Lung (tissue), 12 donors: ENCODE data around the gene IFNK. TPM values are rescaled to one million over a fixed set of nuclear protein-coding genes. Genes with fewer than 3 reads are reported as not detected.

ENCODE experiments used
- ATAC-seq: fragments of 200-7000 bp; cut with Tn5 transposase; one replicate; pipeline ENCODE4 v1.9.1; 2020; ENCODE audit warnings: moderate number of reproducible peaks; ENCODE audit not compliant: insufficient read depth, low FRiP score
- DNase-seq, 3 donors: peaks; one replicate each; pipeline ENCODE4 v3.0.0-alpha.2; 2013 to 2017
- H3K27ac ChIP-seq, 2 donors: one replicate each; pipeline ENCODE4 v1.5.1; 2013; ENCODE audit warnings: mild to moderate bottlenecking in 2 of 2, moderate library complexity in 2 of 2, control low read depth in 1 of 2, inconsistent platforms in 1 of 2, low read depth in 1 of 2, low read length in 1 of 2
- H3K27me3 ChIP-seq, 3 donors: one replicate each; pipeline ENCODE4 v1.5.1; 2013; ENCODE audit warnings: low read length in 2 of 3; ENCODE audit not compliant: control insufficient read depth in 3 of 3, insufficient read depth in 3 of 3
- H3K36me3 ChIP-seq, 4 donors: one replicate each; pipeline ENCODE4 v1.5.1; 2013; ENCODE audit warnings: low read length in 4 of 4, mild to moderate bottlenecking in 1 of 4, moderate library complexity in 1 of 4; ENCODE audit not compliant: control insufficient read depth in 4 of 4, insufficient read depth in 4 of 4
- H3K4me1 ChIP-seq, 5 donors: one replicate each; pipeline ENCODE4 v1.5.1; 2013; ENCODE audit warnings: low read length in 5 of 5, mild to moderate bottlenecking in 2 of 5, moderate library complexity in 1 of 5; ENCODE audit not compliant: control insufficient read depth in 5 of 5, insufficient read depth in 5 of 5
- H3K4me3 ChIP-seq: one replicate; pipeline ENCODE4 v1.5.1; 2013; ENCODE audit warnings: mild to moderate bottlenecking, control low read depth, moderate library complexity
- H3K9ac ChIP-seq, 2 donors: one replicate each; pipeline ENCODE4 v1.5.1; 2013; ENCODE audit warnings: low read length in 2 of 2, control low read depth in 1 of 2; ENCODE audit not compliant: insufficient read depth in 1 of 2
- H3K9me3 ChIP-seq, 4 donors: one replicate each; pipeline ENCODE4 v1.5.1; 2013; ENCODE audit warnings: low read length in 3 of 4, mild to moderate bottlenecking in 1 of 4, moderate library complexity in 1 of 4; ENCODE audit not compliant: control insufficient read depth in 4 of 4, insufficient read depth in 3 of 4
- WGBS, 2 donors: extraction: QIAGEN DNeasy Blood & Tissue Kit; methylation state at CpG; one replicate each; pipeline ENCODE4 v1.1.7; 2013; 5-methylcytosine and 5-hydroxymethylcytosine counted together
- polyA plus RNA-seq, 2 donors: library from polyadenylated mRNA; stranded (reverse); fragments of 200-250 nt; gene quantifications; one replicate each; pipeline ENCODE4 v1.2.1, GENCODE V29; 2013
- total RNA-seq, 2 donors: library from RNA; depleted of rRNA in 1 of 2; stranded (reverse); fragments of >200 nt in 1 of 2; gene quantifications; one replicate each; pipeline ENCODE4 v1.2.1, GENCODE V29; 2014 to 2021
- TF ChIP-seq, protein P1 (sequence below): IDR thresholded peaks from 2 replicates; pipeline ENCODE4 v1.5.1; 2012; ENCODE audit warnings: mild to moderate bottlenecking; ENCODE audit errors: control extremely low read depth, extremely low read depth
- donor health status: control.
- donor health status: control.
- donor health status: Bipolar disorder and iron deficiency.
- donor health status: healthy.
- donor health status: DM: yes; HTN: yes; CAD: no.

The IFNK gene
- total and polyA plus RNA-seq, 4 donors = not detected

GRCh38 chr9:27476870-27477515 is 47.1 kb upstream of the IFNK start:
- DNase-seq = no peak
- Histone ChIP-seq H3K27ac (no peak overlapping the region), H3K4me3 (no peak overlapping the region), H3K4me1 (peaks cover 3 to 36% (median 23%) of the 10 kb centered on the region in 5 donors), H3K9ac (no peak overlapping the region), H3K27me3 (no peaks in the 10 kb centered on the region), H3K36me3 (peaks cover 0 to 3% (median 0%) of the 10 kb centered on the region in 4 donors), H3K9me3 (peaks cover 0 to 4% (median 2%) of the 10 kb centered on the region in 4 donors)
- no peak for ATAC-seq
- 95% methylated on average over 6 of the region's 6 CpGs for WGBS, 2 donors
- TF ChIP-seq, protein P1, sequence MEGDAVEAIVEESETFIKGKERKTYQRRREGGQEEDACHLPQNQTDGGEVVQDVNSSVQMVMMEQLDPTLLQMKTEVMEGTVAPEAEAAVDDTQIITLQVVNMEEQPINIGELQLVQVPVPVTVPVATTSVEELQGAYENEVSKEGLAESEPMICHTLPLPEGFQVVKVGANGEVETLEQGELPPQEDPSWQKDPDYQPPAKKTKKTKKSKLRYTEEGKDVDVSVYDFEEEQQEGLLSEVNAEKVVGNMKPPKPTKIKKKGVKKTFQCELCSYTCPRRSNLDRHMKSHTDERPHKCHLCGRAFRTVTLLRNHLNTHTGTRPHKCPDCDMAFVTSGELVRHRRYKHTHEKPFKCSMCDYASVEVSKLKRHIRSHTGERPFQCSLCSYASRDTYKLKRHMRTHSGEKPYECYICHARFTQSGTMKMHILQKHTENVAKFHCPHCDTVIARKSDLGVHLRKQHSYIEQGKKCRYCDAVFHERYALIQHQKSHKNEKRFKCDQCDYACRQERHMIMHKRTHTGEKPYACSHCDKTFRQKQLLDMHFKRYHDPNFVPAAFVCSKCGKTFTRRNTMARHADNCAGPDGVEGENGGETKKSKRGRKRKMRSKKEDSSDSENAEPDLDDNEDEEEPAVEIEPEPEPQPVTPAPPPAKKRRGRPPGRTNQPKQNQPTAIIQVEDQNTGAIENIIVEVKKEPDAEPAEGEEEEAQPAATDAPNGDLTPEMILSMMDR = no peak

DNA sequence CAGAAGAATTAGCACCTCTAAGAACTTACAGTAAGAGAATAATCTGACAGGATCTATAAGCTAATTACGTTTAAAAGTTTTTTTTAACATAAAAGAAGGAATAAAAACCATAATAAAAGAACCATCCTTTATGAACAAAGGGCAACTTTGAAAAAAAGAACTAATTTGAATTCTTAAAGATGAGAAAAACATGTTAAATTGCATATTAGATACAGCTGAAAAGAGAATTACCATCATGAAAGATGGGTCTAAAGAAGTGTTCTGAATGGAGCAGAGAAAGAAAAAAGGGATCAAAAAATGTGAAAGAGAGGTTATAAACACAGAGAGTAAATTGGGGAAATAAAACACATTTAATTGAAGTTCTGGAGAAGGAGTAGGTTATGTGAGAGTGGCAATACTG is 45.8 kb upstream of the IFNK start:
- TF ChIP-seq, protein P1 = no peak

DNA sequence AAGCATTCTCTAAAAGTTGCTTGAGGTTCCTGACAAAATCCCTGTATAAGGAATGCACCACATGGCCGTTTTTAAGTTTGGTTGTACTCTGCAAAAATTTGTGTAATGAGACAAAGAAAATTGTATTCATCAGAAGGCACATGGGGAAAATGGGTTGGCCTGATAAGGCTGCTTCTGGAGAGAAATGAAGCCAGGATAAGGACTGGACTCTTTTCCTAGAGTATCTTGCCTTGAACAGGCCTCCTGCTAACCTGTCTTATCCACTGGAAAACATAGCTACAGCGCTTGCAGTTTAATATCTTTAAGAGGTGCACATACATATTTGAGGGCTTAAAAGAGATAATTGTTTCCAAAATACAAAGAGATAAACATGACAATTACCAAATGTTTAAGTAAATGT is 41.4 kb upstream of the IFNK start:
- no peak overlapping the region for H3K9ac ChIP-seq
- peaks cover 0 to 4% (median 2%) of the 10 kb centered on the region in 4 donors for H3K9me3 ChIP-seq
- WGBS, 2 donors = 85 to 89% methylated on average over 2 of the region's 2 CpGs
- no peaks in the 10 kb centered on the region for H3K27me3 ChIP-seq
- peaks cover 0 to 3% (median 0%) of the 10 kb centered on the region in 4 donors for H3K36me3 ChIP-seq
- no peak for ATAC-seq
- TF ChIP-seq, protein P1 = no peak
- no peak overlapping the region for H3K4me3 ChIP-seq
- DNase-seq = no peak
- no peak overlapping the region for H3K27ac ChIP-seq
- H3K4me1 ChIP-seq = peaks cover 0 to 2% (median 0%) of the 10 kb centered on the region in 5 donors

More for the DNA sequence above, 45.8 kb upstream of the IFNK start:
- no peak for DNase-seq
- H3K27me3 ChIP-seq = no peaks in the 10 kb centered on the region
- no peak for ATAC-seq
- H3K4me3 ChIP-seq = no peak overlapping the region
- 93% methylated on average over 1 of the region's 1 CpG for WGBS, 2 donors
- H3K27ac ChIP-seq = no peak overlapping the region
- H3K36me3 ChIP-seq = peaks cover 0 to 3% (median 0%) of the 10 kb centered on the region in 4 donors
- no peak overlapping the region for H3K9ac ChIP-seq
- H3K4me1 ChIP-seq = peaks cover 3 to 25% (median 15%) of the 10 kb centered on the region in 5 donors
- H3K9me3 ChIP-seq = peaks cover 0 to 4% (median 2%) of the 10 kb centered on the region in 4 donors

GRCh38 chr9:27483576-27483975 is 40.5 kb upstream of the IFNK start:
- ATAC-seq = no peak
- no peak for DNase-seq
- 85 to 87% methylated on average over 6 of the region's 6 CpGs for WGBS, 2 donors
- no peak overlapping the region for H3K27ac ChIP-seq
- peaks cover 0 to 3% (median 0%) of the 10 kb centered on the region in 4 donors for H3K36me3 ChIP-seq
- H3K4me3 ChIP-seq = no peak overlapping the region
- peaks cover 0 to 2% (median 0%) of the 10 kb centered on the region in 5 donors for H3K4me1 ChIP-seq
- H3K27me3 ChIP-seq = no peaks in the 10 kb centered on the region
- TF ChIP-seq, protein P1 = no peak
- no peak overlapping the region for H3K9ac ChIP-seq
- H3K9me3 ChIP-seq = peaks cover 0 to 4% (median 2%) of the 10 kb centered on the region in 4 donors
